ENCODE measurements around the gene XCR1. TPM values are rescaled to one million over a fixed set of nuclear protein-coding genes. Genes with fewer than 3 reads are reported as not detected.

XCR1 gene
- total and polyA plus RNA-seq, 7 donors = under 0.01 to 3.5 TPM; not detected in 5

DNA sequence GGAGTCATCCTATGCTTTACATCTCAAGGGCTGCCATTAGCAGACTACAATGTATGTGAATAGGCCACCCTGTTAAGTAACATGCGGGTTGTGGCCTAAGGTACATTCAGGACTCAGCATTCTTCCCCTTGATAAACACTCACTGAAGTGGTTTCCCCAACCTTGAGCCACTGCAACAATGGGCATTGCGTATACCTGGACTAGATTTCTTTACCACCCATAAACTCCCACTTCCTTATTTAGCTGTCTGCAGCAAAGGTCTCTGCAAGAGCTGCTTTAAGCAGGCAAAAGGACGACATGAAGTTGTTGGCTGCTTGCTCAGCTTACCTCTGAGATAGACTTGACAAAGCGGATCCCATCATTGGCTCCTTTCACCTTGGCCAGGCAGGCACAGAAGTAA lies 47.9 kb downstream of the XCR1 start:
- no peaks in the 10 kb centered on the region for H3K9me3 ChIP-seq
- H3K4me1 ChIP-seq = peaks cover 0 to 31% (median 14%) of the 10 kb centered on the region in 4 donors
- 25 to 69% methylated on average over 4 of the region's 4 CpGs for WGBS, 2 donors
- intact Hi-C loops (cut with DNase I) = no loop called here
- H3K36me3 ChIP-seq = peaks cover 23 to 95% (median 51%) of the 10 kb centered on the region in 4 donors
- no peak for TF ChIP-seq POLR2A (IDR thresholded peaks at IDR 0.05)
- no peak for TF ChIP-seq EP300 (IDR thresholded peaks at IDR 0.05)
- no peak for TF ChIP-seq POLR2AphosphoS5 (IDR thresholded peaks at IDR 0.05)
- TF ChIP-seq, protein P1, sequence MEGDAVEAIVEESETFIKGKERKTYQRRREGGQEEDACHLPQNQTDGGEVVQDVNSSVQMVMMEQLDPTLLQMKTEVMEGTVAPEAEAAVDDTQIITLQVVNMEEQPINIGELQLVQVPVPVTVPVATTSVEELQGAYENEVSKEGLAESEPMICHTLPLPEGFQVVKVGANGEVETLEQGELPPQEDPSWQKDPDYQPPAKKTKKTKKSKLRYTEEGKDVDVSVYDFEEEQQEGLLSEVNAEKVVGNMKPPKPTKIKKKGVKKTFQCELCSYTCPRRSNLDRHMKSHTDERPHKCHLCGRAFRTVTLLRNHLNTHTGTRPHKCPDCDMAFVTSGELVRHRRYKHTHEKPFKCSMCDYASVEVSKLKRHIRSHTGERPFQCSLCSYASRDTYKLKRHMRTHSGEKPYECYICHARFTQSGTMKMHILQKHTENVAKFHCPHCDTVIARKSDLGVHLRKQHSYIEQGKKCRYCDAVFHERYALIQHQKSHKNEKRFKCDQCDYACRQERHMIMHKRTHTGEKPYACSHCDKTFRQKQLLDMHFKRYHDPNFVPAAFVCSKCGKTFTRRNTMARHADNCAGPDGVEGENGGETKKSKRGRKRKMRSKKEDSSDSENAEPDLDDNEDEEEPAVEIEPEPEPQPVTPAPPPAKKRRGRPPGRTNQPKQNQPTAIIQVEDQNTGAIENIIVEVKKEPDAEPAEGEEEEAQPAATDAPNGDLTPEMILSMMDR (IDR thresholded peaks at IDR 0.05) = no peak
- H3K27ac ChIP-seq = no peak overlapping the region
- no peaks in the 10 kb centered on the region for H3K27me3 ChIP-seq
- H3K4me3 ChIP-seq = no peak overlapping the region
- no peak for DNase-seq

DNA sequence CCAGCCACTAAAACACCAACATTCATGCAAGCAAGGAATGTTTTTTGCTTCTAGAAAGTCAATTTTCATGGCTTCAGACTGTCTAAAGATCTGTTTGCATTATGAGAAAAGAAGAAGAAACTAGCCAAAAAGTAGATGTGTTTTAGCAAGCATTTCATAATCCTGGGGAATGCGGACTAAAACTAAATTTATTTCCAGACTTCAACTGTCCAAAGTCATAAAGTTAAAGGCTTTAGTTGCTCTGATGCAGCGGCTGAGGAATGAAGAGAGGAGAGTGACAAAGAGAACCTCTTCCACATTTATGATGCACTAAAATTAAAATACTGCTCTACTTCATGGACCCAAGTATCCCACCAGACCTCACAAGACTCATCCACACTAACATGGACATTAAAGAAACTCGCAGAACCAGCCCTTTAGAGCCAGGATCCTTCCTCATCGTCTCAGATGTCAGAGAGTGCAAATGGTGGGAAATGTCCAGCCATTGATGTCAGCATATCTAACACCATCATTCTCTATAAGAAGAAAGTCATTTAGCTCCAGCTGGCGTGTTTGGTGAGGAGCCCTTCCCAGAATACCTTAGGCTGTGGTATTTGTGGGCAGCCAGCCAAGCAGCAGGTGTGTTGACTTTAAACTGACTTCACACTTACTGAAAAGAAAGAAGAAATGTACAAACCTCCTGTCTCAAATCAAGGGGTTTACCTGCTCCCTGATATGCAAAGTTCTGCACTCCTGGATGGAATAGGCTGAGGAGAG lies 49.1 kb downstream of the XCR1 start:
- Histone ChIP-seq H3K36me3 (peaks cover 23 to 91% (median 47%) of the 10 kb centered on the region in 4 donors), H3K27me3 (no peaks in the 10 kb centered on the region), H3K4me1 (peaks cover 0 to 25% (median 7%) of the 10 kb centered on the region in 4 donors), H3K4me3 (no peak overlapping the region), H3K27ac (peak overlapping the region in 2 of 4 donors; percentile 33 to 44), H3K9me3 (no peaks in the 10 kb centered on the region)
- TF ChIP-seq EP300 (IDR thresholded peaks at IDR 0.05) = no peak
- TF ChIP-seq POLR2A (IDR thresholded peaks at IDR 0.05) = no peak
- intact Hi-C loops (cut with DNase I) = no loop called here
- DNase-seq = no peak
- WGBS, 2 donors = 33 to 57% methylated on average over 5 of the region's 5 CpGs

- Histone ChIP-seq H3K9me3 (no peaks in the 10 kb centered on the region), H3K36me3 (peaks cover 22 to 74% (median 33%) of the 10 kb centered on the region in 4 donors), H3K27ac (peak overlapping the region in 2 of 4 donors; percentile 15 to 31), H3K4me3 (no peak overlapping the region), H3K4me1 (peaks cover 0 to 34% (median 17%) of the 10 kb centered on the region in 4 donors), H3K27me3 (no peaks in the 10 kb centered on the region)
- intact Hi-C loops (cut with DNase I) = no loop called here
- TF ChIP-seq POLR2AphosphoS5 (IDR thresholded peaks at IDR 0.05) = no peak
- TF ChIP-seq POLR2A (IDR thresholded peaks at IDR 0.05) = no peak
- TF ChIP-seq, protein P1 (IDR thresholded peaks at IDR 0.05) = no peak
- TF ChIP-seq EP300 (IDR thresholded peaks at IDR 0.05) = no peak
- WGBS, 2 donors = 62 to 65% methylated on average over 6 of the region's 6 CpGs
- no peak for DNase-seq
Measured at GRCh38 chr3:45976191-45977091, 50.8 kb downstream of the XCR1 start.

GRCh38 chr3:45975686-45976085 lies 51.6 kb downstream of the XCR1 start:
- Histone ChIP-seq H3K9me3 (no peaks in the 10 kb centered on the region), H3K36me3 (peaks cover 18 to 66% (median 30%) of the 10 kb centered on the region in 4 donors), H3K27ac (peak overlapping the region in 2 of 4 donors; percentile 15 to 31), H3K27me3 (no peaks in the 10 kb centered on the region), H3K4me3 (no peak overlapping the region), H3K4me1 (peaks cover 0 to 39% (median 17%) of the 10 kb centered on the region in 4 donors)
- WGBS, 2 donors = 15 to 44% methylated on average over 5 of the region's 5 CpGs
- TF ChIP-seq, protein P1 (IDR thresholded peaks at IDR 0.05) = no peak
- TF ChIP-seq POLR2A (IDR thresholded peaks at IDR 0.05) (no peak), EP300 (IDR thresholded peaks at IDR 0.05) (no peak), POLR2AphosphoS5 (IDR thresholded peaks at IDR 0.05) (no peak)
- DNase-seq = no peak
- intact Hi-C loops (cut with DNase I) = no loop called here

- Histone ChIP-seq H3K27ac (peak overlapping the region in 3 of 4 donors; percentile 18 to 74 (median 32)), H3K36me3 (peaks cover 17 to 66% (median 30%) of the 10 kb centered on the region in 4 donors)
- WGBS, 2 donors = 73 to 95% methylated on average over 4 of the region's 4 CpGs
Measured at GRCh38 chr3:45974686-45975085, 52.6 kb downstream of the XCR1 start.

More at GRCh38 chr3:45974686-45975085, 52.6 kb downstream of the XCR1 start:
- no peaks in the 10 kb centered on the region for H3K27me3 ChIP-seq
- H3K4me1 ChIP-seq = peaks cover 0 to 47% (median 17%) of the 10 kb centered on the region in 4 donors
- intact Hi-C loops (cut with DNase I) = no loop called here
- no peak overlapping the region for H3K4me3 ChIP-seq
- H3K9me3 ChIP-seq = no peaks in the 10 kb centered on the region
- TF ChIP-seq POLR2A (IDR thresholded peaks at IDR 0.05) (no peak), POLR2AphosphoS5 (IDR thresholded peaks at IDR 0.05) (no peak), EP300 (IDR thresholded peaks at IDR 0.05) (no peak)
- TF ChIP-seq, protein P1 (IDR thresholded peaks at IDR 0.05) = no peak
- DNase-seq = no peak

All from sigmoid colon (tissue), 7 donors.